Spleen (tissue), 11 donors: ENCODE results near the gene EXOC4. TPM values are rescaled to one million over a fixed set of nuclear protein-coding genes. Genes with fewer than 3 reads are reported as not detected.

Experiments
- DNase-seq: peaks from one replicate; pipeline ENCODE4 v3.0.0-alpha.2; 2020
- H3K27ac ChIP-seq, 8 donors: fragments of 200-600 bp; sonication (generic) in 7 of 8; 1 replicate in 4 of 8; 2 replicates in 4 of 8; pipeline versions ENCODE4 v1.5.0 to v1.8.0; 2016 to 2021; ENCODE audit warnings: inconsistent platforms in 4 of 8, mild to moderate bottlenecking in 4 of 8, moderate library complexity in 1 of 8
- H3K27me3 ChIP-seq, 7 donors: fragments of 200-600 bp; sonication (generic) in 6 of 7; replicated peaks in 1 of 7; 1 replicate in 4 of 7; 2 replicates in 3 of 7; pipeline versions ENCODE4 v1.5.0 to v1.8.0; 2016 to 2021; ENCODE audit warnings: inconsistent platforms in 3 of 7, mild to moderate bottlenecking in 1 of 7
- H3K36me3 ChIP-seq, 6 donors: fragments of 200-600 bp; sonication (generic) in 5 of 6; 1 replicate in 4 of 6; 2 replicates in 2 of 6; pipeline versions ENCODE4 v1.5.0 to v1.8.0; 2016 to 2021; ENCODE audit warnings: inconsistent platforms in 2 of 6
- H3K4me1 ChIP-seq, 6 donors: fragments of 200-600 bp; sonication (generic) in 5 of 6; 1 replicate in 3 of 6; 2 replicates in 3 of 6; pipeline versions ENCODE4 v1.5.0 to v1.8.0; 2016 to 2021; ENCODE audit warnings: inconsistent platforms in 3 of 6
- H3K4me3 ChIP-seq, 8 donors: fragments of 200-600 bp; sonication (generic) in 7 of 8; 1 replicate in 4 of 8; 2 replicates in 4 of 8; pipeline versions ENCODE4 v1.5.0 to v1.8.0; 2016 to 2021; ENCODE audit warnings: inconsistent platforms in 4 of 8, mild to moderate bottlenecking in 4 of 8, moderate library complexity in 2 of 8
- H3K9me3 ChIP-seq, 8 donors: fragments of 200-600 bp; sonication (generic) in 7 of 8; 1 replicate in 4 of 8; 2 replicates in 4 of 8; pipeline versions ENCODE4 v1.5.0 to v1.8.0; 2016 to 2021; ENCODE audit warnings: inconsistent platforms in 4 of 8
- CTCF ChIP-seq, 11 experiments: fragments of 200-600 bp in 7 of 11; fragments of 450-650 bp in 4 of 11; sonication (generic) in 4 of 11; IDR thresholded peaks in 8 of 11; conservative IDR thresholded peaks in 3 of 11; 1 replicate in 7 of 11; 2 replicates in 4 of 11; pipeline versions ENCODE4 v1.4.0 to v1.8.0; 2016 to 2021; ENCODE audit warnings: antibody characterized with exemption in 11 of 11, inconsistent platforms in 4 of 11, mild to moderate bottlenecking in 1 of 11
- POLR2A ChIP-seq, 3 donors: fragments of 450-650 bp; IDR thresholded peaks; one replicate each; pipeline ENCODE4 v1.5.1; 2017; ENCODE audit warnings: antibody characterized with exemption in 3 of 3, mild to moderate bottlenecking in 1 of 3
- POLR2AphosphoS5 ChIP-seq, 3 donors: sonication (generic); formaldehyde crosslinking; IDR thresholded peaks; one replicate each; pipeline ENCODE4 v1.5.1; 2017; ENCODE audit warnings: antibody characterized with exemption in 3 of 3
- WGBS, 5 donors: extraction: QIAGEN DNeasy Blood & Tissue Kit in 3 of 5; methylation state at CpG; one replicate each; pipeline versions ENCODE4 v1.1.5 to v1.1.7; 2013 to 2018; 5-methylcytosine and 5-hydroxymethylcytosine counted together
- intact Hi-C: fragments of 100-400 bp; cut with DNase I; formaldehyde crosslinking; loops from one replicate; pipeline ENCODE4 v1.15.0; 2023; ENCODE audit warnings: low total_unique reads
- polyA plus RNA-seq, 3 donors: library from polyadenylated mRNA; stranded (reverse); fragments of 200-250 nt; gene quantifications; one replicate each; pipeline ENCODE4 v1.2.1, GENCODE V29; 2013
- total RNA-seq, 7 donors: library from RNA; depleted of rRNA in 3 of 7; stranded (reverse); fragments of >200 nt in 3 of 7; fragmentation: NEBNext Ultra II Directional in 4 of 7; extraction: Animal tissue kit (Norgen Biotek cat#: 25700) in 4 of 7; gene quantifications; one replicate each; pipeline versions ENCODE4 v1.1.0 to v1.2.1, GENCODE V29; 2016 to 2021
- donor health status: healthy with polysubstance abuse.
- donor health status: DM: no; HTN: no; CAD: no; lungs with moderate emphysema.
- donor health status: DM: no; HTN: no; CAD: no.
- donor health status: Bipolar disorder and iron deficiency.
- donor health status: healthy.
- donor health status: DM: no; HTN: no; CAD: no.
- donor health status: DM: yes; HTN: yes; CAD: no.

Gene EXOC4
- total and polyA plus RNA-seq, 10 donors = 14.1 to 138 (median 102) TPM

- H3K4me1 ChIP-seq = no peaks in the 10 kb centered on the region
- H3K36me3 ChIP-seq = peaks cover 0 to 52% (median 7%) of the 10 kb centered on the region in 6 donors
- H3K9me3 ChIP-seq = peaks cover 0 to 15% (median 4%) of the 10 kb centered on the region in 8 donors
- no peaks in the 10 kb centered on the region for H3K27me3 ChIP-seq
- H3K4me3 ChIP-seq = no peak overlapping the region
- H3K27ac ChIP-seq = no peak overlapping the region
- intact Hi-C loops = no loop called here
- TF ChIP-seq POLR2A (IDR thresholded peaks at IDR 0.05) = no peak
- no peak for TF ChIP-seq POLR2AphosphoS5 (IDR thresholded peaks at IDR 0.05)
- TF ChIP-seq CTCF (IDR thresholded peaks at IDR 0.05 in 8 of 11, conservative IDR thresholded peaks at IDR 0.05 in 3 of 11) = no peak
- WGBS, 5 donors = 71 to 90% (median 82%) methylated on average over 3 of the region's 3 CpGs
- no peak for DNase-seq
These were observed 105.8 kb downstream of the EXOC4 start for GRCh38 chr7:133358708-133359107.

- H3K9me3 ChIP-seq = peaks cover 0 to 9% (median 0%) of the 10 kb centered on the region in 8 donors
- H3K4me3 ChIP-seq = no peak overlapping the region
- H3K36me3 ChIP-seq = peaks cover 0 to 50% (median 7%) of the 10 kb centered on the region in 6 donors
- intact Hi-C loops = no loop called here
- no peak overlapping the region for H3K27ac ChIP-seq
- H3K27me3 ChIP-seq = no peaks in the 10 kb centered on the region
- TF ChIP-seq CTCF (IDR thresholded peaks at IDR 0.05 in 8 of 11, conservative IDR thresholded peaks at IDR 0.05 in 3 of 11) (no peak), POLR2A (IDR thresholded peaks at IDR 0.05) (no peak), POLR2AphosphoS5 (IDR thresholded peaks at IDR 0.05) (no peak)
- DNase-seq = no peak
- H3K4me1 ChIP-seq = peaks cover 0 to under 1% (median 0%) of the 10 kb centered on the region in 6 donors
These were observed 106.6 kb downstream of the EXOC4 start for GRCh38 chr7:133359449-133359848.

GRCh38 chr7:133360201-133360600 is 107.3 kb downstream of the EXOC4 start:
- Histone ChIP-seq H3K4me3 (no peak overlapping the region), H3K27ac (no peak overlapping the region), H3K27me3 (no peaks in the 10 kb centered on the region), H3K4me1 (peaks cover under 1 to 8% (median 4%) of the 10 kb centered on the region in 6 donors), H3K36me3 (peaks cover 0 to 50% (median 7%) of the 10 kb centered on the region in 6 donors), H3K9me3 (peaks cover 0 to 9% (median 0%) of the 10 kb centered on the region in 8 donors)
- WGBS, 5 donors = 96 to 100% (median 98%) methylated on average over 2 of the region's 2 CpGs
- DNase-seq = no peak
- no peak for TF ChIP-seq POLR2AphosphoS5 (IDR thresholded peaks at IDR 0.05)
- no peak for TF ChIP-seq CTCF (IDR thresholded peaks at IDR 0.05 in 8 of 11, conservative IDR thresholded peaks at IDR 0.05 in 3 of 11)
- TF ChIP-seq POLR2A (IDR thresholded peaks at IDR 0.05) = no peak
- intact Hi-C loops = no loop called here

- TF ChIP-seq CTCF (IDR thresholded peaks at IDR 0.05 in 8 of 11, conservative IDR thresholded peaks at IDR 0.05 in 3 of 11) (no peak), POLR2A (IDR thresholded peaks at IDR 0.05) (no peak)
- Histone ChIP-seq H3K27ac (no peak overlapping the region), H3K4me3 (no peak overlapping the region), H3K27me3 (no peaks in the 10 kb centered on the region), H3K4me1 (peaks cover 10 to 18% (median 14%) of the 10 kb centered on the region in 6 donors), H3K36me3 (peaks cover 0 to 40% (median 4%) of the 10 kb centered on the region in 6 donors), H3K9me3 (peaks cover 0 to 9% (median 0%) of the 10 kb centered on the region in 8 donors)
- no peak for DNase-seq
- intact Hi-C loops = no loop called here
These were observed 108.9 kb downstream of the EXOC4 start for GRCh38 chr7:133361806-133362205.
